CD8-positive, alpha-beta memory T cell (primary cell): ENCODE measurements around the gene CREB3L1. TPM values are rescaled to one million over a fixed set of nuclear protein-coding genes. Genes with fewer than 3 reads are reported as not detected.

Experiments
- CTCF ChIA-PET: fragments of 350-600 bp; sonication (Branson Sonifier 250); formaldehyde crosslinking; loops from one replicate; lab custom pipeline; 2021; ENCODE audit warnings: antibody characterized with exemption; lab: Charles Lee
- POLR2A ChIA-PET: fragments of 350-600 bp; sonication (Branson Sonifier 250); formaldehyde crosslinking; loops from one replicate; lab custom pipeline; 2021; ENCODE audit warnings: antibody characterized with exemption; lab: Charles Lee
- DNase-seq, 5 donors: peaks; one replicate each; pipeline versions ENCODE4 v3.0.0 to v3.0.0-alpha.2; 2020 to 2022; ENCODE audit warnings: mixed read lengths in 1 of 5
- H3K27ac ChIP-seq: one replicate; pipeline ENCODE4 v1.7.0; 2013; ENCODE audit warnings: low read depth, mild to moderate bottlenecking, low read length, moderate library complexity
- H3K27me3 ChIP-seq: 2 replicates; pipeline ENCODE4 v1.7.0; 2013; ENCODE audit warnings: low read length, mild to moderate bottlenecking; ENCODE audit not compliant: insufficient read depth, poor library complexity, severe bottlenecking
- H3K36me3 ChIP-seq: 2 replicates; pipeline ENCODE4 v1.7.0; 2013; ENCODE audit warnings: mild to moderate bottlenecking, low read length, moderate library complexity; ENCODE audit not compliant: insufficient read depth
- H3K4me1 ChIP-seq: 2 replicates; pipeline ENCODE4 v1.7.0; 2013; ENCODE audit warnings: mild to moderate bottlenecking, low read length, moderate library complexity; ENCODE audit not compliant: insufficient read depth
- H3K4me3 ChIP-seq: 2 replicates; pipeline ENCODE4 v1.7.0; 2013; ENCODE audit warnings: mild to moderate bottlenecking, low read length
- H3K9me3 ChIP-seq: 2 replicates; pipeline ENCODE4 v1.7.0; 2013; ENCODE audit warnings: mild to moderate bottlenecking, low read length
- H3K27ac Mint-ChIP-seq, 8 donors: one replicate each; pipeline ENCODE4 v1.8.0; 2020 to 2021; ENCODE audit warnings: mixed read lengths in 8 of 8, mild to moderate bottlenecking in 6 of 8, inconsistent platforms in 3 of 8, moderate library complexity in 3 of 8
- H3K27me3 Mint-ChIP-seq, 2 donors: one replicate each; pipeline ENCODE4 v1.8.0; 2020 to 2021; ENCODE audit warnings: mixed read lengths in 2 of 2, mild to moderate bottlenecking in 1 of 2, moderate library complexity in 1 of 2
- H3K36me3 Mint-ChIP-seq, 3 donors: one replicate each; pipeline ENCODE4 v1.8.0; 2020 to 2021; ENCODE audit warnings: mixed read lengths in 3 of 3, inconsistent platforms in 1 of 3, mild to moderate bottlenecking in 1 of 3
- H3K4me1 Mint-ChIP-seq, 3 donors: one replicate each; pipeline ENCODE4 v1.8.0; 2020 to 2021; ENCODE audit warnings: mixed read lengths in 3 of 3, inconsistent platforms in 1 of 3, mild to moderate bottlenecking in 1 of 3
- H3K4me3 Mint-ChIP-seq, 7 donors: one replicate each; pipeline ENCODE4 v1.8.0; 2020 to 2021; ENCODE audit warnings: mixed read lengths in 7 of 7, mild to moderate bottlenecking in 6 of 7, moderate library complexity in 4 of 7, inconsistent platforms in 2 of 7
- H3K9me3 Mint-ChIP-seq, 5 donors: one replicate each; pipeline ENCODE4 v1.8.0; 2020 to 2022; ENCODE audit warnings: mixed read lengths in 5 of 5, mild to moderate bottlenecking in 3 of 5, moderate library complexity in 2 of 5, inconsistent platforms in 1 of 5
- polyA plus RNA-seq: library from polyadenylated mRNA; unstranded; fragments of 300-500 nt; fragmentation: Illumina TruSeq; gene quantifications from one replicate; pipeline ENCODE4 v1.2.3, GENCODE V29; 2021
- total RNA-seq, 2 experiments: library from RNA; stranded (reverse); gene quantifications; one replicate each; pipeline ENCODE4 v1.2.3, GENCODE V29; 2021

The CREB3L1 gene
- total and polyA plus RNA-seq, 3 experiments from 2014 or later: not detected

DNA sequence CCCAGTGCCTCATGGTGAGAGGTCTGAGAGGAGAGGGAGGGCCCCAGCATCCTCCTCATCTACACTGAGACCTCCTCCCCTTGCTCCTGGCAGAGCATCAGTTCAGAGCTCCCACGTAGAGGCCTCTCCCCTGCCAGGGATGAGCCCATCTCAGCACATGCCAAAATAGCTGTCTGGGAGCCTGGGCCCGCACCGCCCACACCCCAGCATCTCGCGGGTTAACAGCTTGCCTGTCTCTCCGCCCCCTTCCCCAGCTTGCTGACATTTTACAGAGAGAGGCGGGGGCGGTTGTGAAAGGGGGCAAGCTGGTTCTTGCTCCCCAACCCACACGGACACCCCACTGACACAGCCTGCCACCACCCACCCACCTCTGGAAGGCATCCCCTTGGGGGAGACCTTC, 76.2 kb downstream of the CREB3L1 start:
- Mint-ChIP-seq H3K27ac (peak overlapping the region; percentile 54 to 98 (median 90)), H3K4me3 (peak overlapping the region in 6 of 7 donors; percentile 16 to 98 (median 82)), H3K9me3 (no peaks in the 10 kb centered on the region), H3K4me1 (peaks cover 82 to 95% (median 92%) of the 10 kb centered on the region in 3 donors), H3K36me3 (peaks cover 0 to 44% (median 0%) of the 10 kb centered on the region in 3 donors), H3K27me3 (no peaks in the 10 kb centered on the region)
- H3K36me3 ChIP-seq: peaks cover 5% of the 10 kb centered on the region
- H3K27me3 ChIP-seq: no peaks in the 10 kb centered on the region
- no peaks in the 10 kb centered on the region for H3K9me3 ChIP-seq
- DNase-seq: peak in 1 of 5 donors; percentile 30
- H3K27ac ChIP-seq: no peak overlapping the region
- POLR2A ChIA-PET: no interaction called here
- H3K4me3 ChIP-seq: no peak overlapping the region
- H3K4me1 ChIP-seq: peaks cover 80% of the 10 kb centered on the region
- CTCF ChIA-PET: interaction anchor here (1.7 to 18.1 kb wide), 4 partner anchors 9 to 116 kb away, joined by 5 to 358 read pairs (median 7); no protein-coding TSS in a partner anchor

DNA sequence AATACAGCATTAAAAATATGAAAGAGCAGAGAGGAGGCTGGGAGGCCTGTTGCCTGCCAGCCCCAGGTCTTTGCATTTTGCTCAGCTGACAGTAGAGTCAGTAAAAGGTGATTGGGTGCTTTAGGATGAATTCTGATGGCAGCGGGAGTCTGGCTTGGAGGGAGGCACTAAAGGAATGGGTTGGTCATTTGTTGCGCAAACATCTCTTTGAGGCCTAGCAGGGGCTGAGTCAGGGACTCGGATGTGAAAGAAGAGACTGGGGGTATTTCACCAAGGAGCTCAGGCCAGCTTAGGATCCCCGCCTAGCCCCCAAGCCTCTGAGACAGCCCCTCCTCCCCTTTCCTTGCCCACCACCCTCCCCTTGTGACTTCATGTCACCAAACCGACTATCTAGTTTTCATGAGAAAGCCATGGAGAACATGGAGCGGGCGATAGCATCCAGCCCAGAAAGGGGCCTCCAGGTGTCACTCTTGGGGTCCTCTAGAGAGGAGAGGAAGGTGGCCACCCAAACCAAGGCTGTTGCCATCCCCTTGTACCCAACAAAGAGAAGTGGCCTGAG, 79.5 kb downstream of the CREB3L1 start:
- Histone ChIP-seq H3K4me3 (no peak overlapping the region), H3K36me3 (peaks cover 5% of the 10 kb centered on the region), H3K4me1 (peaks cover 70% of the 10 kb centered on the region), H3K27ac (peak overlapping the region; percentile 9), H3K9me3 (no peaks in the 10 kb centered on the region), H3K27me3 (no peaks in the 10 kb centered on the region)
- Mint-ChIP-seq H3K9me3 (no peaks in the 10 kb centered on the region), H3K27ac (peak overlapping the region; percentile 49 to 91 (median 60)), H3K36me3 (peaks cover 0 to 31% (median 0%) of the 10 kb centered on the region in 3 donors), H3K4me3 (peak overlapping the region in 6 of 7 donors; percentile 1 to 66 (median 15)), H3K4me1 (peaks cover 66 to 87% (median 81%) of the 10 kb centered on the region in 3 donors), H3K27me3 (no peaks in the 10 kb centered on the region)
- POLR2A ChIA-PET: interaction anchor here (1.1 kb wide), 1 partner anchor 23 kb away, joined by 3 read pairs; no protein-coding TSS in a partner anchor
- CTCF ChIA-PET: interaction anchor here (1.6 to 18.1 kb wide), 2 partner anchors 9 to 10 kb away, joined by 10 to 358 read pairs; partner anchors contain the start of gene DGKZ
- DNase-seq: no peak

DNA sequence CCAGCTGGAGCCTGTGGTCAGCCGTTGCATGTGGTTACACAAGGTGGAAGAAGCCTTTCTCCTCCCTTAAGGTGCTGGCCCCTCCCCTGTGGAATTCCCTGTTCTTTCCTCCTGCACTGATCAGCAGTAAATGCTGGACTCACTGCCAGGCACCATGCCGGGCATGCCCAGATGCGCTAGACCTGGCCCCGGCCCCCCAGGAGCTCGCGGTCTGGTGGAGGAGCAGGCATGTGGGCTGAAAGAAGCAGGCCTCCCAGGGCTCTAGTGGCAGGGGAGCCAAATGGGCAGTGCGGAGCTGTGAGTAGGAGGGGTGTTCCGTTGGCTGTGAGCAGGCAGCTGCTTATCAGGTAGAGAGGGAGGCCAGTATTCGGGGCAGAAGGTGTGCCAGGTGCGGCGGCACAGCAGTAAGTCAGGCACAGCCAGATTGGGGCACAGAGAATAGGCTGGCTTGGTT, 80.0 kb downstream of the CREB3L1 start:
- no peaks in the 10 kb centered on the region for H3K27me3 Mint-ChIP-seq
- POLR2A ChIA-PET: interaction anchor here (1.1 kb wide), 1 partner anchor 22 kb away, joined by 3 read pairs; no protein-coding TSS in a partner anchor
- peaks cover 70% of the 10 kb centered on the region for H3K4me1 ChIP-seq

DNA sequence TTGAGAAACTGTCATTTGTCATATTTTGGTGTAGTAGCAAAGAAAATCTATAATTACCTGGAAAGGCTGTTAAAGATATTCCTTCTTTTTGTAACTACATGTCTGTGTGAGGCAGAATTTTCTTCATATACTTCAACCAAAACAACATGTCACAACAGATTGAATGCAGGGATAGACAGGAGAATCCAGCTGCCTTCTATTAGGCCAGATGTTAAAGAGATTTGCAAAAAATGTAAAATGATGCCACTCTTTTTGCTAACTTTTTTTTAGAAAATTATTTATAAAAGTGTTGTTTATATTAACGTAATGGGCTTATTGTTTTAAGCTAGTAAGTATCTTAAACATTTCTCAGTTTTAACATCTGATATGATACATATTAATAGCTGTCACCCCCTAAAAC, 82.5 kb downstream of the CREB3L1 start:
- Mint-ChIP-seq H3K9me3 (no peaks in the 10 kb centered on the region), H3K27ac (peak overlapping the region in 5 of 8 donors; percentile 17 to 95 (median 75)), H3K4me1 (peaks cover 59 to 86% (median 76%) of the 10 kb centered on the region in 3 donors), H3K27me3 (no peaks in the 10 kb centered on the region), H3K36me3 (peaks cover 0 to 34% (median 0%) of the 10 kb centered on the region in 3 donors), H3K4me3 (peak overlapping the region in 4 of 7 donors; percentile 66 to 85 (median 84))
- POLR2A ChIA-PET: interaction anchor here (0.7 to 0.8 kb wide), 3 partner anchors 8 to 23 kb away, joined by 4 to 12 read pairs (median 7); no protein-coding TSS in a partner anchor
- DNase-seq: no peak
- no peak overlapping the region for H3K4me3 ChIP-seq
- H3K36me3 ChIP-seq: peaks cover 21% of the 10 kb centered on the region
- no peak overlapping the region for H3K27ac ChIP-seq
- no peaks in the 10 kb centered on the region for H3K27me3 ChIP-seq
- H3K4me1 ChIP-seq: peaks cover 70% of the 10 kb centered on the region
- CTCF ChIA-PET: interaction anchor here (1.1 to 16.1 kb wide), 3 partner anchors 9 to 27 kb away, joined by 3 to 358 read pairs (median 4); partner anchors contain the start of gene DGKZ
- H3K9me3 ChIP-seq: no peaks in the 10 kb centered on the region

More for the DNA sequence above, 80.0 kb downstream of the CREB3L1 start:
- peaks cover 66 to 87% (median 82%) of the 10 kb centered on the region in 3 donors for H3K4me1 Mint-ChIP-seq
- Histone ChIP-seq H3K9me3 (no peaks in the 10 kb centered on the region), H3K36me3 (peaks cover 5% of the 10 kb centered on the region), H3K27me3 (no peaks in the 10 kb centered on the region), H3K27ac (no peak overlapping the region), H3K4me3 (no peak overlapping the region)
- peak overlapping the region in 6 of 7 donors; percentile 12 to 79 (median 38) for H3K4me3 Mint-ChIP-seq
- H3K36me3 Mint-ChIP-seq: peaks cover 0 to 30% (median 0%) of the 10 kb centered on the region in 3 donors
- CTCF ChIA-PET: interaction anchor here (1.6 to 18.1 kb wide), 2 partner anchors 9 to 10 kb away, joined by 10 to 358 read pairs; partner anchors contain the start of gene DGKZ
- no peak for DNase-seq
- H3K27ac Mint-ChIP-seq: peak overlapping the region; percentile 14 to 95 (median 68)
- no peaks in the 10 kb centered on the region for H3K9me3 Mint-ChIP-seq

DNA sequence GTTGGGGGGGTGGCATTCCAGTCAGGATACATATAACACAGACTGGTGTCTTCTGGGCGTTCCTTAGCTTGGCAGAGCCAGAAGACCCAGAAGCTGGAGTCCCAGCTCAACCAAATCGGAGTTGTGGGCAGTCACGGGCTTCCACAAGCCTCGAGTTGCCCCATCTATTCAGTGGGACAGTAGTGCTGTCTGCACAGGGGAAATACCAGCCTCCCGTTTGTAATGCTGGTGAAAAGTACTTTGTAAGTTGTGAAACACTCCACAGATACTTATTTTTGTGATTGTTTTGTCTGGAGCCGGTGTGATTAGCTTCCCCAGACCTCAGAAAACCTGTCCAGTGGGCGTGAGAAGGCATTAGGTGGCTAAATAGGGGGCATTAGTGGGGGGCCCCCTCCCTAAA, 83.4 kb downstream of the CREB3L1 start:
- Histone ChIP-seq H3K9me3 (no peaks in the 10 kb centered on the region), H3K4me3 (peak overlapping the region; percentile 58), H3K27ac (peak overlapping the region; percentile 76), H3K4me1 (peaks cover 71% of the 10 kb centered on the region), H3K36me3 (peaks cover 21% of the 10 kb centered on the region), H3K27me3 (no peaks in the 10 kb centered on the region)
- H3K27me3 Mint-ChIP-seq: no peaks in the 10 kb centered on the region
- ChIA-PET POLR2A (interaction anchor here (1.1 to 1.4 kb wide), 2 partner anchors 12 to 31 kb away, joined by 3 to 6 read pairs; no protein-coding TSS in a partner anchor), CTCF (interaction anchor here (1.1 to 16.1 kb wide), 3 partner anchors 8 to 28 kb away, joined by 3 to 358 read pairs (median 4); partner anchors contain the start of gene DGKZ)
- peaks cover 60 to 90% (median 77%) of the 10 kb centered on the region in 3 donors for H3K4me1 Mint-ChIP-seq
- DNase-seq: no peak
- H3K9me3 Mint-ChIP-seq: no peaks in the 10 kb centered on the region
- peak overlapping the region; percentile 77 to 93 (median 85) for H3K4me3 Mint-ChIP-seq
- H3K36me3 Mint-ChIP-seq: peaks cover 0 to 38% (median 0%) of the 10 kb centered on the region in 3 donors
- H3K27ac Mint-ChIP-seq: peak overlapping the region; percentile 82 to 96 (median 91)

DNA sequence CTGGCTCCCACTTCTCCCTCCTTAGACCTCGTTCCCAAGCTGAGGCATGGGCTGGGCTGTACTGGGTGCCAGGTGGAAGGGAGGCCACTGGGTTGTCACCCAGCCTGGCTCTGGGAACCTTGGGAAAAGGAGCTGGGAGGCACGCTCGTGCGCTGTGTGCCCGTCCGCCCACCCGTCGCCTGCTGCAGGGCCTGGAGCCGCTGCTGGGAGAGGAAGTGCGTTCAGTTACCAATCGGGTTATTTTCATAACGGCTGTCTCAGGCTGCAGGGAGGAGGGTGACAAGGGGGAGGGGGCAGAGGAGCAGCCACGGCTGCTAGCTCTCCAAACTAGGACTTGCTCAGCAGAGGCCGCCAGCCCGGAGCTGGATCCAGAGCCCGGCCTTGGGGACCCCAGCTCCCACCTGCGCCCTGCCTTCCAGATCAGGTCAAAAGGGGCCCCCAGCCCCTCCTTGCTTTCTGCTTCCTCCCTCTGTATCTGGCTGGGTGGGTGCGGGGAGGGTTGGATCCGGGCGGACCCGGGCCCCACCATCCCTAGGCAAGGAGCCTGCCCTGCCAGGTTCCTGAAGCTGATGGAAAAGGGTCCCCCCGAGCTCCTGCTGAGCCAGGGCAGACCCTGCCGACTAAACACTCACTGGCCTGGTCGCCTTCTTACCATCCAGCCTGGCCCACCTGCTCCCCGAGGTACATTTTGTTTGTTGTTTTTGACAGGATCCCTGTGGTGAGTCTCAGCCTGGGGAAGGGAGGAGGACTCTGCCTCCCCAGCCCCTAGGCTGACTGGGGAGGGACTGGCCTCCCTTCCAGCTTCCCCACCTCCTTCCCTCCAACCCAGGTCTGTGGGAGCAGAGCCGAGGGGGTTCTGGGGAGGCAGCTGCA, 84.1 kb downstream of the CREB3L1 start:
- Mint-ChIP-seq H3K4me1 (peaks cover 56 to 88% (median 70%) of the 10 kb centered on the region in 3 donors), H3K9me3 (no peaks in the 10 kb centered on the region), H3K4me3 (peak overlapping the region; percentile 77 to 93 (median 85)), H3K36me3 (peaks cover 0 to 36% (median 0%) of the 10 kb centered on the region in 3 donors), H3K27me3 (no peaks in the 10 kb centered on the region), H3K27ac (peak overlapping the region; percentile 82 to 96 (median 91))
- Histone ChIP-seq H3K4me1 (peaks cover 66% of the 10 kb centered on the region), H3K27me3 (no peaks in the 10 kb centered on the region), H3K27ac (peak overlapping the region; percentile 76), H3K4me3 (peak overlapping the region; percentile 58), H3K9me3 (no peaks in the 10 kb centered on the region), H3K36me3 (peaks cover 16% of the 10 kb centered on the region)
- peak; percentile 27 to 73 (median 59) for DNase-seq
- ChIA-PET CTCF (interaction anchor here (2.2 to 16.1 kb wide), 2 partner anchors 11 to 27 kb away, joined by 5 to 358 read pairs; partner anchors contain the start of gene DGKZ), POLR2A (interaction anchor here (1.1 to 1.4 kb wide), 3 partner anchors 9 to 31 kb away, joined by 3 to 9 read pairs (median 6); no protein-coding TSS in a partner anchor)
